GM23338 (cell line): ENCODE results near the gene DNAJC16. TPM values are rescaled to one million over a fixed set of nuclear protein-coding genes. Genes with fewer than 3 reads are reported as not detected.

Experiments
- ATAC-seq: fragments of 200-7000 bp; cut with Tn5 transposase; 3 replicates; pipeline ENCODE4 v1.9.1; 2020
- DNase-seq: peaks from one replicate; pipeline ENCODE4 v3.0.0-alpha.2; 2015; ENCODE audit warnings: low spot score
- H2AFZ ChIP-seq: fragments of 200-600 bp; sonication (generic); 2 replicates; pipeline ENCODE4 v1.8.0; 2016; ENCODE audit warnings: antibody characterized with exemption, mild to moderate bottlenecking, moderate library complexity
- H3F3A ChIP-seq: fragments of 200-600 bp; sonication (generic); replicated peaks from 2 replicates; pipeline ENCODE4 v1.8.0; 2017; ENCODE audit warnings: antibody characterized with exemption, mixed run types, low read depth
- H3K27ac ChIP-seq: fragments of 200-600 bp; sonication (generic); 2 replicates; pipeline ENCODE4 v1.6.1; 2016; ENCODE audit warnings: low read depth
- H3K27me3 ChIP-seq: fragments of 200-600 bp; sonication (generic); 2 replicates; pipeline ENCODE4 v1.8.0; 2016; ENCODE audit warnings: mild to moderate bottlenecking, mixed run types, moderate library complexity; ENCODE audit not compliant: insufficient read depth
- H3K36me3 ChIP-seq: fragments of 200-600 bp; sonication (generic); 2 replicates; pipeline ENCODE4 v1.8.0; 2016; ENCODE audit warnings: mild to moderate bottlenecking; ENCODE audit not compliant: insufficient read depth
- H3K4me1 ChIP-seq: fragments of 200-600 bp; sonication (generic); 2 replicates; pipeline ENCODE4 v1.8.0; 2016; ENCODE audit warnings: mild to moderate bottlenecking, moderate library complexity; ENCODE audit not compliant: insufficient read depth
- H3K4me2 ChIP-seq: fragments of 200-600 bp; sonication (generic); 2 replicates; pipeline ENCODE4 v1.7.1; 2017; ENCODE audit warnings: mixed run types
- H3K4me3 ChIP-seq: fragments of 200-600 bp; sonication (generic); 2 replicates; pipeline ENCODE4 v1.6.1; 2016; ENCODE audit warnings: mixed run types
- H3K79me2 ChIP-seq: fragments of 200-600 bp; sonication (generic); replicated peaks from 2 replicates; pipeline ENCODE4 v1.8.0; 2017; ENCODE audit warnings: mild to moderate bottlenecking; ENCODE audit not compliant: insufficient read depth
- H3K9me2 ChIP-seq: fragments of 200-600 bp; sonication (generic); 2 replicates; pipeline ENCODE4 v1.8.0; 2017; ENCODE audit not compliant: insufficient read depth
- H4K20me1 ChIP-seq: fragments of 200-600 bp; sonication (generic); replicated peaks from 2 replicates; pipeline ENCODE4 v1.8.0; 2017; ENCODE audit warnings: mild to moderate bottlenecking; ENCODE audit not compliant: insufficient read depth
- H3K27ac Mint-ChIP-seq: 2 replicates; pipeline ENCODE4 v1.8.0; 2020; ENCODE audit warnings: inconsistent platforms, mild to moderate bottlenecking, moderate library complexity, mixed read lengths
- H3K27me3 Mint-ChIP-seq: 3 replicates; pipeline ENCODE4 v1.8.0; 2022; ENCODE audit warnings: low read depth, mild to moderate bottlenecking, moderate library complexity, mixed read lengths, inconsistent platforms; ENCODE audit not compliant: insufficient read depth, poor library complexity
- H3K36me3 Mint-ChIP-seq: 3 replicates; pipeline ENCODE4 v1.8.0; 2021; ENCODE audit warnings: low read depth, mild to moderate bottlenecking, inconsistent platforms, moderate library complexity, mixed read lengths
- H3K4me1 Mint-ChIP-seq: 3 replicates; pipeline ENCODE4 v1.8.0; 2020; ENCODE audit warnings: mild to moderate bottlenecking, inconsistent platforms, mixed read lengths
- H3K4me3 Mint-ChIP-seq: 3 replicates; pipeline ENCODE4 v1.8.0; 2021; ENCODE audit warnings: moderate library complexity, mild to moderate bottlenecking, inconsistent platforms, mixed read lengths
- H3K9me3 Mint-ChIP-seq: 3 replicates; pipeline ENCODE4 v1.8.0; 2020; ENCODE audit warnings: moderate library complexity, mild to moderate bottlenecking, inconsistent platforms, mixed read lengths
- CREB1 ChIP-seq: fragments of 250-450 bp; sonication (Bioruptor Pico); IDR thresholded peaks from 2 replicates; pipeline ENCODE4 v1.5.0; 2020; ENCODE audit warnings: low read depth, mild to moderate bottlenecking, moderate library complexity
- EZH2 ChIP-seq: fragments of 200-600 bp; sonication (generic); IDR thresholded peaks from one replicate; pipeline ENCODE4 v1.8.0; 2017; ENCODE audit warnings: antibody characterized with exemption, mild to moderate bottlenecking, low read depth; ENCODE audit not compliant: unreplicated experiment
- EZH2phosphoT487 ChIP-seq: fragments of 200-600 bp; sonication (generic); IDR thresholded peaks from one replicate; pipeline ENCODE4 v1.8.1; 2018; ENCODE audit warnings: antibody characterized with exemption; ENCODE audit not compliant: unreplicated experiment
- JUNB ChIP-seq: IDR thresholded peaks from one replicate; pipeline ENCODE4 v1.6.1; 2016; ENCODE audit warnings: antibody characterized with exemption; ENCODE audit not compliant: unreplicated experiment
- NANOG ChIP-seq: IDR thresholded peaks from 2 replicates; pipeline ENCODE4 v1.6.1; 2016; ENCODE audit warnings: antibody characterized with exemption, borderline replicate concordance
- POLR2AphosphoS5 ChIP-seq: IDR thresholded peaks from 2 replicates; pipeline ENCODE4 v1.6.1; 2016; ENCODE audit warnings: antibody characterized with exemption, low read depth
- STAT1 ChIP-seq: IDR thresholded peaks from one replicate; pipeline ENCODE4 v1.6.1; 2016; ENCODE audit warnings: antibody characterized with exemption; ENCODE audit not compliant: unreplicated experiment
- ZNF114 ChIP-seq: fragments of 250-450 bp; sonication (Bioruptor Pico); IDR thresholded peaks from 2 replicates; pipeline ENCODE4 v1.5.0; 2020; ENCODE audit warnings: mild to moderate bottlenecking, moderate library complexity
- ZNF331 ChIP-seq: fragments of 250-450 bp; sonication (Bioruptor Pico); IDR thresholded peaks from 2 replicates; pipeline ENCODE4 v1.5.0; 2020; ENCODE audit warnings: low read depth, mild to moderate bottlenecking, moderate library complexity
- polyA plus RNA-seq: library from polyadenylated mRNA; unstranded; fragments of >200 nt; fragmentation: Nextera tagmentation; extraction: Ambion mirVana; gene quantifications from 2 replicates; pipeline ENCODE4 v1.2.1, GENCODE V29; 2016
- total RNA-seq: library from RNA; depleted of rRNA; stranded (reverse); fragments of >200 nt; shearing (Covaris generic); gene quantifications from 2 replicates; pipeline ENCODE4 v1.2.3, GENCODE V29; 2014
- TF ChIP-seq, protein P1 (sequence below): IDR thresholded peaks from one replicate; pipeline ENCODE4 v1.6.1; 2018; ENCODE audit warnings: antibody characterized with exemption; ENCODE audit not compliant: unreplicated experiment
- TF ChIP-seq, protein P2 (sequence below): fragments of 250-450 bp; sonication (Bioruptor Pico); IDR thresholded peaks from 2 replicates; pipeline ENCODE4 v1.5.0; 2020; ENCODE audit warnings: mild to moderate bottlenecking, moderate library complexity
- TF ChIP-seq, protein P3 (sequence below), 2 experiments: fragments of 200-600 bp in 1 of 2; sonication (generic) in 1 of 2; conservative IDR thresholded peaks; 2 replicates each; pipeline versions ENCODE4 v1.5.1 to v1.6.1; 2016 to 2017; ENCODE audit warnings: antibody characterized with exemption in 2 of 2, low read depth in 2 of 2, mild to moderate bottlenecking in 2 of 2, moderate library complexity in 1 of 2
- TF ChIP-seq, protein P4 (sequence below): IDR thresholded peaks from 2 replicates; pipeline ENCODE4 v1.6.1; 2016; ENCODE audit warnings: antibody characterized with exemption

The DNAJC16 gene
- total and polyA plus RNA-seq, 2 experiments from 2014 or later = 6.3 to 18.0 TPM

DNA sequence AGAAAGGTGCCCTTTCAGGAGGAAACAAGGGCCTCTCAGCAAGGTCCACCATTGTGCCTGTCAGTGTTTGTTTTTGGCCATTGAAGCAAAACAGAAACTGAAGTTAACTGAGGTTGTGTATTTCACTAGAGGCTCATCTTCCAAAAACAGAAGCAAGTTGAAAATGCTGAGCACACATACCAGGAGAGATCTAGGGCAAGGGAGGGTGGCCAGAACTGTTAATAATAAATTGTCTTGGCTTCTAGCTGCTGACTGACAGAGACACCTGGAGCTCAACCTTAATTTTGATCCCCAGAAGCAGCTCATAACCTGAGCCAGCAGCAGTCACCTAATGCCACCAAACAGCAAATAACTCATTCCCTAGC is 53.0 kb downstream of the DNAJC16 start:
- no peak for TF ChIP-seq CREB1 (CRISPR knock-in tag)
- TF ChIP-seq JUNB = no peak
- TF ChIP-seq STAT1 = no peak
- TF ChIP-seq, protein P1, sequence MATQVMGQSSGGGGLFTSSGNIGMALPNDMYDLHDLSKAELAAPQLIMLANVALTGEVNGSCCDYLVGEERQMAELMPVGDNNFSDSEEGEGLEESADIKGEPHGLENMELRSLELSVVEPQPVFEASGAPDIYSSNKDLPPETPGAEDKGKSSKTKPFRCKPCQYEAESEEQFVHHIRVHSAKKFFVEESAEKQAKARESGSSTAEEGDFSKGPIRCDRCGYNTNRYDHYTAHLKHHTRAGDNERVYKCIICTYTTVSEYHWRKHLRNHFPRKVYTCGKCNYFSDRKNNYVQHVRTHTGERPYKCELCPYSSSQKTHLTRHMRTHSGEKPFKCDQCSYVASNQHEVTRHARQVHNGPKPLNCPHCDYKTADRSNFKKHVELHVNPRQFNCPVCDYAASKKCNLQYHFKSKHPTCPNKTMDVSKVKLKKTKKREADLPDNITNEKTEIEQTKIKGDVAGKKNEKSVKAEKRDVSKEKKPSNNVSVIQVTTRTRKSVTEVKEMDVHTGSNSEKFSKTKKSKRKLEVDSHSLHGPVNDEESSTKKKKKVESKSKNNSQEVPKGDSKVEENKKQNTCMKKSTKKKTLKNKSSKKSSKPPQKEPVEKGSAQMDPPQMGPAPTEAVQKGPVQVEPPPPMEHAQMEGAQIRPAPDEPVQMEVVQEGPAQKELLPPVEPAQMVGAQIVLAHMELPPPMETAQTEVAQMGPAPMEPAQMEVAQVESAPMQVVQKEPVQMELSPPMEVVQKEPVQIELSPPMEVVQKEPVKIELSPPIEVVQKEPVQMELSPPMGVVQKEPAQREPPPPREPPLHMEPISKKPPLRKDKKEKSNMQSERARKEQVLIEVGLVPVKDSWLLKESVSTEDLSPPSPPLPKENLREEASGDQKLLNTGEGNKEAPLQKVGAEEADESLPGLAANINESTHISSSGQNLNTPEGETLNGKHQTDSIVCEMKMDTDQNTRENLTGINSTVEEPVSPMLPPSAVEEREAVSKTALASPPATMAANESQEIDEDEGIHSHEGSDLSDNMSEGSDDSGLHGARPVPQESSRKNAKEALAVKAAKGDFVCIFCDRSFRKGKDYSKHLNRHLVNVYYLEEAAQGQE = no peak
- TF ChIP-seq NANOG = no peak
- TF ChIP-seq, protein P2, sequence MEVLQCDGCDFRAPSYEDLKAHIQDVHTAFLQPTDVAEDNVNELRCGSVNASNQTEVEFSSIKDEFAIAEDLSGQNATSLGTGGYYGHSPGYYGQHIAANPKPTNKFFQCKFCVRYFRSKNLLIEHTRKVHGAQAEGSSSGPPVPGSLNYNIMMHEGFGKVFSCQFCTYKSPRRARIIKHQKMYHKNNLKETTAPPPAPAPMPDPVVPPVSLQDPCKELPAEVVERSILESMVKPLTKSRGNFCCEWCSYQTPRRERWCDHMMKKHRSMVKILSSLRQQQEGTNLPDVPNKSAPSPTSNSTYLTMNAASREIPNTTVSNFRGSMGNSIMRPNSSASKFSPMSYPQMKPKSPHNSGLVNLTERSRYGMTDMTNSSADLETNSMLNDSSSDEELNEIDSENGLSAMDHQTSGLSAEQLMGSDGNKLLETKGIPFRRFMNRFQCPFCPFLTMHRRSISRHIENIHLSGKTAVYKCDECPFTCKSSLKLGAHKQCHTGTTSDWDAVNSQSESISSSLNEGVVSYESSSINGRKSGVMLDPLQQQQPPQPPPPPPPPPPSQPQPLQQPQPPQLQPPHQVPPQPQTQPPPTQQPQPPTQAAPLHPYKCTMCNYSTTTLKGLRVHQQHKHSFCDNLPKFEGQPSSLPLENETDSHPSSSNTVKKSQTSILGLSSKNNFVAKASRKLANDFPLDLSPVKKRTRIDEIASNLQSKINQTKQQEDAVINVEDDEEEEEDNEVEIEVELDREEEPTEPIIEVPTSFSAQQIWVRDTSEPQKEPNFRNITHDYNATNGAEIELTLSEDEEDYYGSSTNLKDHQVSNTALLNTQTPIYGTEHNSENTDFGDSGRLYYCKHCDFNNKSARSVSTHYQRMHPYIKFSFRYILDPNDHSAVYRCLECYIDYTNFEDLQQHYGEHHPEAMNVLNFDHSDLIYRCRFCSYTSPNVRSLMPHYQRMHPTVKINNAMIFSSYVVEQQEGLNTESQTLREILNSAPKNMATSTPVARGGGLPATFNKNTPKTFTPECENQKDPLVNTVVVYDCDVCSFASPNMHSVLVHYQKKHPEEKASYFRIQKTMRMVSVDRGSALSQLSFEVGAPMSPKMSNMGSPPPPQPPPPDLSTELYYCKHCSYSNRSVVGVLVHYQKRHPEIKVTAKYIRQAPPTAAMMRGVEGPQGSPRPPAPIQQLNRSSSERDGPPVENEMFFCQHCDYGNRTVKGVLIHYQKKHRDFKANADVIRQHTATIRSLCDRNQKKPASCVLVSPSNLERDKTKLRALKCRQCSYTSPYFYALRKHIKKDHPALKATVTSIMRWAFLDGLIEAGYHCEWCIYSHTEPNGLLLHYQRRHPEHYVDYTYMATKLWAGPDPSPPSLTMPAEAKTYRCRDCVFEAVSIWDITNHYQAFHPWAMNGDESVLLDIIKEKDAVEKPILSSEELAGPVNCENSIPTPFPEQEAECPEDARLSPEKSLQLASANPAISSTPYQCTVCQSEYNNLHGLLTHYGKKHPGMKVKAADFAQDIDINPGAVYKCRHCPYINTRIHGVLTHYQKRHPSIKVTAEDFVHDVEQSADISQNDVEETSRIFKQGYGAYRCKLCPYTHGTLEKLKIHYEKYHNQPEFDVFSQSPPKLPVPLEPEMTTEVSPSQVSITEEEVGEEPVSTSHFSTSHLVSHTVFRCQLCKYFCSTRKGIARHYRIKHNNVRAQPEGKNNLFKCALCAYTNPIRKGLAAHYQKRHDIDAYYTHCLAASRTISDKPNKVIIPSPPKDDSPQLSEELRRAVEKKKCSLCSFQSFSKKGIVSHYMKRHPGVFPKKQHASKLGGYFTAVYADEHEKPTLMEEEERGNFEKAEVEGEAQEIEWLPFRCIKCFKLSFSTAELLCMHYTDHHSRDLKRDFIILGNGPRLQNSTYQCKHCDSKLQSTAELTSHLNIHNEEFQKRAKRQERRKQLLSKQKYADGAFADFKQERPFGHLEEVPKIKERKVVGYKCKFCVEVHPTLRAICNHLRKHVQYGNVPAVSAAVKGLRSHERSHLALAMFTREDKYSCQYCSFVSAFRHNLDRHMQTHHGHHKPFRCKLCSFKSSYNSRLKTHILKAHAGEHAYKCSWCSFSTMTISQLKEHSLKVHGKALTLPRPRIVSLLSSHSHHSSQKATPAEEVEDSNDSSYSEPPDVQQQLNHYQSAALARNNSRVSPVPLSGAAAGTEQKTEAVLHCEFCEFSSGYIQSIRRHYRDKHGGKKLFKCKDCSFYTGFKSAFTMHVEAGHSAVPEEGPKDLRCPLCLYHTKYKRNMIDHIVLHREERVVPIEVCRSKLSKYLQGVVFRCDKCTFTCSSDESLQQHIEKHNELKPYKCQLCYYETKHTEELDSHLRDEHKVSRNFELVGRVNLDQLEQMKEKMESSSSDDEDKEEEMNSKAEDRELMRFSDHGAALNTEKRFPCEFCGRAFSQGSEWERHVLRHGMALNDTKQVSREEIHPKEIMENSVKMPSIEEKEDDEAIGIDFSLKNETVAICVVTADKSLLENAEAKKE (CRISPR knock-in tag) = no peak
- TF ChIP-seq ZNF114 = no peak
- TF ChIP-seq, protein P3, sequence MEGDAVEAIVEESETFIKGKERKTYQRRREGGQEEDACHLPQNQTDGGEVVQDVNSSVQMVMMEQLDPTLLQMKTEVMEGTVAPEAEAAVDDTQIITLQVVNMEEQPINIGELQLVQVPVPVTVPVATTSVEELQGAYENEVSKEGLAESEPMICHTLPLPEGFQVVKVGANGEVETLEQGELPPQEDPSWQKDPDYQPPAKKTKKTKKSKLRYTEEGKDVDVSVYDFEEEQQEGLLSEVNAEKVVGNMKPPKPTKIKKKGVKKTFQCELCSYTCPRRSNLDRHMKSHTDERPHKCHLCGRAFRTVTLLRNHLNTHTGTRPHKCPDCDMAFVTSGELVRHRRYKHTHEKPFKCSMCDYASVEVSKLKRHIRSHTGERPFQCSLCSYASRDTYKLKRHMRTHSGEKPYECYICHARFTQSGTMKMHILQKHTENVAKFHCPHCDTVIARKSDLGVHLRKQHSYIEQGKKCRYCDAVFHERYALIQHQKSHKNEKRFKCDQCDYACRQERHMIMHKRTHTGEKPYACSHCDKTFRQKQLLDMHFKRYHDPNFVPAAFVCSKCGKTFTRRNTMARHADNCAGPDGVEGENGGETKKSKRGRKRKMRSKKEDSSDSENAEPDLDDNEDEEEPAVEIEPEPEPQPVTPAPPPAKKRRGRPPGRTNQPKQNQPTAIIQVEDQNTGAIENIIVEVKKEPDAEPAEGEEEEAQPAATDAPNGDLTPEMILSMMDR (conservative IDR thresholded peaks at IDR 0.05; ENCODE audit: low read depth in 2 of 2) = no peak
- TF ChIP-seq, protein P4, sequence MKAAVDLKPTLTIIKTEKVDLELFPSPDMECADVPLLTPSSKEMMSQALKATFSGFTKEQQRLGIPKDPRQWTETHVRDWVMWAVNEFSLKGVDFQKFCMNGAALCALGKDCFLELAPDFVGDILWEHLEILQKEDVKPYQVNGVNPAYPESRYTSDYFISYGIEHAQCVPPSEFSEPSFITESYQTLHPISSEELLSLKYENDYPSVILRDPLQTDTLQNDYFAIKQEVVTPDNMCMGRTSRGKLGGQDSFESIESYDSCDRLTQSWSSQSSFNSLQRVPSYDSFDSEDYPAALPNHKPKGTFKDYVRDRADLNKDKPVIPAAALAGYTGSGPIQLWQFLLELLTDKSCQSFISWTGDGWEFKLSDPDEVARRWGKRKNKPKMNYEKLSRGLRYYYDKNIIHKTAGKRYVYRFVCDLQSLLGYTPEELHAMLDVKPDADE = no peak
- no peak for TF ChIP-seq EZH2phosphoT487
- TF ChIP-seq EZH2 = no peak
- no peak for TF ChIP-seq POLR2AphosphoS5
- no peak for TF ChIP-seq ZNF331
- ATAC-seq (no peak), DNase-seq (no peak)
- H4K20me1 ChIP-seq = no peaks in the 10 kb centered on the region
- Mint-ChIP-seq H3K4me1 (no peaks in the 10 kb centered on the region), H3K36me3 (no peaks in the 10 kb centered on the region), H3K4me3 (no peak overlapping the region), H3K27me3 (peaks cover 6% of the 10 kb centered on the region), H3K27ac (no peak overlapping the region), H3K9me3 (no peaks in the 10 kb centered on the region)
- no peak overlapping the region for H2AFZ ChIP-seq
- H3K36me3 ChIP-seq = no peaks in the 10 kb centered on the region; the same call in 1 of the 2 replicates
- H3F3A ChIP-seq = peaks cover 7% of the 10 kb centered on the region; the same call in 1 of the 2 replicates
- no peak overlapping the region for H3K27ac ChIP-seq
- no peak overlapping the region for H3K4me2 ChIP-seq
- H3K79me2 ChIP-seq = no peaks in the 10 kb centered on the region
- H3K4me3 ChIP-seq = no peak overlapping the region
- H3K4me1 ChIP-seq = no peaks in the 10 kb centered on the region
- no peaks in the 10 kb centered on the region for H3K9me2 ChIP-seq
- H3K27me3 ChIP-seq = no peaks in the 10 kb centered on the region
